Measurements from ENCODE around the gene SNAPC1.

Gene SNAPC1

GRCh38 chr14:61756135-61756534 lies 6.1 kb upstream of the SNAPC1 start:
- Histone ChIP-seq H3K4me3 (ENCODE audit: low read depth, low read length) (no peak overlapping the region), H3K36me3 (replicated peaks) (peaks cover 3% of the 10 kb centered on the region), H3K27ac (no peak overlapping the region), H3K27me3 (replicated peaks) (no peaks in the 10 kb centered on the region)
- DNase-seq: no peak
- TF ChIP-seq CTCF (IDR thresholded peaks at IDR 0.05; ENCODE audit: low read depth, low read length, missing control alignments): no peak
- in situ Hi-C loops (cut with HindIII; ENCODE audit: low pct_ligation_motif_present, low sequenced_read_pairs): no loop called here

- no peak for DNase-seq
- TF ChIP-seq CTCF (IDR thresholded peaks at IDR 0.05; ENCODE audit: low read depth, low read length, missing control alignments): no peak
- H3K27ac ChIP-seq: no peak overlapping the region
- no peaks in the 10 kb centered on the region for H3K36me3 ChIP-seq (replicated peaks)
- no peak overlapping the region for H3K4me3 ChIP-seq (ENCODE audit: low read depth, low read length)
- H3K27me3 ChIP-seq (replicated peaks): no peaks in the 10 kb centered on the region
- in situ Hi-C loops (cut with HindIII; ENCODE audit: low pct_ligation_motif_present, low sequenced_read_pairs): no loop called here
Observed at GRCh38 chr14:61759878-61760277, 2.3 kb upstream of the SNAPC1 start.

- DNase-seq: no peak
- Histone ChIP-seq H3K27me3 (replicated peaks) (no peaks in the 10 kb centered on the region), H3K4me3 (ENCODE audit: low read depth, low read length) (peak overlapping the region; percentile 92), H3K27ac (peak overlapping the region; percentile 66), H3K36me3 (replicated peaks) (no peaks in the 10 kb centered on the region)
- in situ Hi-C loops (cut with HindIII; ENCODE audit: low pct_ligation_motif_present, low sequenced_read_pairs): no loop called here
- no peak for TF ChIP-seq CTCF (IDR thresholded peaks at IDR 0.05; ENCODE audit: low read depth, low read length, missing control alignments)
Observed at GRCh38 chr14:61761557-61761956, 663 bp upstream of the SNAPC1 start.

- Histone ChIP-seq H3K27ac (no peak overlapping the region), H3K27me3 (replicated peaks) (no peaks in the 10 kb centered on the region), H3K4me3 (ENCODE audit: low read depth, low read length) (peak overlapping the region; percentile 1), H3K36me3 (replicated peaks) (peaks cover 10% of the 10 kb centered on the region)
- no peak for DNase-seq
- TF ChIP-seq CTCF (IDR thresholded peaks at IDR 0.05; ENCODE audit: low read depth, low read length, missing control alignments): no peak
- in situ Hi-C loops (cut with HindIII; ENCODE audit: low pct_ligation_motif_present, low sequenced_read_pairs): no loop called here
Observed at GRCh38 chr14:61764342-61765122, 2.3 kb downstream of the SNAPC1 start.

- DNase-seq: no peak
- Histone ChIP-seq H3K36me3 (replicated peaks) (peaks cover 15% of the 10 kb centered on the region), H3K27me3 (replicated peaks) (no peaks in the 10 kb centered on the region), H3K27ac (no peak overlapping the region), H3K4me3 (ENCODE audit: low read depth, low read length) (peak overlapping the region; percentile 21)
- in situ Hi-C loops (cut with HindIII; ENCODE audit: low pct_ligation_motif_present, low sequenced_read_pairs): no loop called here
- TF ChIP-seq CTCF (IDR thresholded peaks at IDR 0.05; ENCODE audit: low read depth, low read length, missing control alignments): no peak
Observed at GRCh38 chr14:61765225-61765943, 3.2 kb downstream of the SNAPC1 start.
